NCI-H1105 (cell line): ENCODE measurements around the gene PCDHGA10.
"Not testable (repeated sequence)": the region's sequence is repeated elsewhere in the genome, so short reads cannot be mapped to it uniquely, and the experiment has no call there.

ENCODE experiments used
- DNase-seq: peaks from one replicate; lab custom pipeline; 2025; lab: John Stamatoyannopoulos, UW

PCDHGA10 gene

DNA sequence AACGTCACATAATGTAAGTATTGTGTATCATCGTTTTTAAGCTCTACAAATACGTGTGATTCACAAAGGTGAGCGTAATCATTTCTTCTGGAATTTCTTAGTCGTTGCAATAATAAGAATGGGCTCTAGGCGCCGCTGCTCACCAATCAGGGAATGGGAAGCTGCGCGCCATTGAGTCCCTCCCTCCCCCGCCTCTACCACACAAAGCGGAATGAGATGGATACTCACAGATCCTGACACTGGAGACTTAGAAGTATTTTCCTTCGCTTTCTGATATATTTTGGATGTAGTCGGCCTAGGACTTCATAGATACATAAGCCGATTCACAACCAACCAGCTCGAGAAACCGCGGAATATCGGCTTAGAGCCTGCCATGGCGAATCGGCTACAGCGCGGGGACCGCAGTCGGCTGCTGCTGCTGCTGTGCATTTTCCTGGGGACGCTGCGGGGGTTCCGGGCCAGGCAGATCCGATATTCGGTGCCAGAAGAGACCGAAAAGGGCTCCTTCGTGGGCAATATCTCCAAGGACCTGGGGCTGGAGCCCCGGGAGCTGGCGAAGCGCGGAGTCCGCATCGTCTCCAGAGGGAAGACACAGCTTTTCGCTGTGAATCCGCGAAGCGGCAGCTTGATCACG lies 8.2 kb downstream of the PCDHGA10 start, which contains the start of gene PCDHGA11:
Gene PCDHGA11 (plus strand): TSS at position 197 of the 634 bp plus-strand sequence. CDS start 177 bp downstream, at position 374.
- no peak for DNase-seq

DNA sequence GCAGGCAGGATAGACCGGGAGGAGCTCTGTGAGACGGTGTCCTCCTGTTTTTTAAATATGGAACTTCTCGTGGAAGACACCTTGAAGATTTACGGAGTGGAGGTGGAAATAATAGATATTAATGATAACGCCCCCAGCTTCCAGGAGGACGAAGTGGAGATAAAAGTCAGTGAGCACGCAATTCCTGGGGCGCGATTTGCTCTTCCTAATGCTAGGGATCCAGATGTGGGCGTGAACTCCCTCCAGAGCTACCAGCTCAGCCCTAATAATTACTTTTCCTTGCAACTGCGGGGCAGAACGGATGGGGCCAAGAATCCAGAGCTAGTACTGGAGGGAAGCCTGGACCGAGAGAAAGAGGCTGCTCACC lies 8.7 kb downstream of the PCDHGA10 start:
- DNase-seq, result no peak

DNA sequence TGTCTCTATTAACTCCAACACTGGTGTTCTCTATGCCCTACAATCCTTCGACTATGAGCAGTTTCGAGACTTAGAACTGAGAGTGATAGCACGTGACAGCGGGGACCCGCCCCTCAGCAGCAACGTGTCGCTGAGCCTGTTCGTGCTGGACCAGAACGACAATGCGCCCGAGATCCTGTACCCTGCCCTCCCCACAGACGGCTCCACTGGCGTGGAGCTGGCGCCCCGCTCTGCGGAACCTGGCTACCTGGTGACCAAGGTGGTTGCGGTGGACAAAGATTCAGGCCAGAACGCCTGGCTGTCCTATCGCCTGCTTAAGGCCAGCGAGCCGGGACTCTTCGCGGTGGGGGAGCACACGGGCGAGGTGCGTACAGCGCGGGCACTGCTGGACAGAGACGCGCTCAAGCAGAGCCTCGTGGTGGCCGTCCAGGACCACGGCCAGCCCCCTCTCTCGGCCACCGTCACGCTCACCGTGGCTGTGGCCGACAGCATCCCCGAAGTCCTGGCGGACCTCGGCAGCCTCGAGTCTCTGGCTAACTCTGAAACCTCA lies 10.0 kb downstream of the PCDHGA10 start:
- no peak for DNase-seq

DNA sequence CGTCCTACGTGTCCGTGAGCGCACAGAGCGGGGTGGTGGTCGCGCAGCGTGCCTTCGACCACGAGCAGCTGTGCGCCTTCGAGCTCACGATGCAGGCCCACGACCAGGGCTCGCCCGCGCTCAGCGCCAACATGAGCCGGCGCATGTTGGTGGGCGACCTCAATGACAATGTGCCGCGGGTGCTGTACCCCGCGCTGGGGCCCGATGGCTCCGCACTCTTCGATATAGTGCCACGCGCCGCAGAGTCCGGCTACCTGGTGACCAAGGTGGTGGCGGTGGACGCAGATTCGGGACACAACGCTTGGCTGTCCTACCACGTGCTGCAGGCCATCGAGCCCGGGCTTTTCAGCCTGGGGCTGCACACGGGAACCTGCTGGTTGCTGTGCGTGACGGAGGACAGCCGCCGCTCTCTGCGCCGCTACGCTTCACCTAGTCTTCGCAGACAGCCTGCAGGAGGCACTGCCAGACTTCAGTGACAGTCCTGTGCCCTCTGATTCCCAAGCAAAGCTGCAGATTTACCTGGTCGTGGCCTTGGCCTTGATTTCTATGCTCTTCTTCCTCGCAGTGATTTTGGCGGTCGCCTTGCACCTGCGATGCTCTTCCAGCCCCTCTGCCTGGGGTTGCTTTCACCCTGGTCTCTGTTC lies 15.1 kb downstream of the PCDHGA10 start:
- no peak for DNase-seq

DNA sequence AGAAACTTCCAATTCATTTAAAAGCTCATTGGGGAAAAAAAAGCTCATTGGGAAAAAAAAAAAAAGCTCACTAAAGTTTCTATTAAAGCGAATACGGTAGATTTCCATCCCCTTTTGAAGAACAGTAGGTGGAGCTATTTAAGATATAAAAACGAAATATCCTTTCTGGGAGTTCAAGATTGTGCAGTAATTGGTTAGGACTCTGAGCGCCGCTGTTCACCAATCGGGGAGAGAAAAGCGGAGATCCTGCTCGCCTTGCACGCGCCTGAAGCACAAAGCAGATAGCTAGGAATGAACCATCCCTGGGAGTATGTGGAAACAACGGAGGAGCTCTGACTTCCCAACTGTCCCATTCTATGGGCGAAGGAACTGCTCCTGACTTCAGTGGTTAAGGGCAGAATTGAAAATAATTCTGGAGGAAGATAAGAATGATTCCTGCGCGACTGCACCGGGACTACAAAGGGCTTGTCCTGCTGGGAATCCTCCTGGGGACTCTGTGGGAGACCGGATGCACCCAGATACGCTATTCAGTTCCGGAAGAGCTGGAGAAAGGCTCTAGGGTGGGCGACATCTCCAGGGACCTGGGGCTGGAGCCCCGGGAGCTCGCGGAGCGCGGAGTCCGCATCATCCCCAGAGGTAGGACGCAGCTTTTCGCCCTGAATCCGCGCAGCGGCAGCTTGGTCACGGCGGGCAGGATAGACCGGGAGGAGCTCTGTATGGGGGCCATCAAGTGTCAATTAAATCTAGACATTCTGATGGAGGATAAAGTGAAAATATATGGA lies 17.7 kb downstream of the PCDHGA10 start, which contains the start of gene PCDHGA12:
Gene PCDHGA12 (plus strand): TSS at position 176 of the 782 bp plus-strand sequence. CDS start 253 bp downstream, at position 429.
- no peak for DNase-seq

DNA sequence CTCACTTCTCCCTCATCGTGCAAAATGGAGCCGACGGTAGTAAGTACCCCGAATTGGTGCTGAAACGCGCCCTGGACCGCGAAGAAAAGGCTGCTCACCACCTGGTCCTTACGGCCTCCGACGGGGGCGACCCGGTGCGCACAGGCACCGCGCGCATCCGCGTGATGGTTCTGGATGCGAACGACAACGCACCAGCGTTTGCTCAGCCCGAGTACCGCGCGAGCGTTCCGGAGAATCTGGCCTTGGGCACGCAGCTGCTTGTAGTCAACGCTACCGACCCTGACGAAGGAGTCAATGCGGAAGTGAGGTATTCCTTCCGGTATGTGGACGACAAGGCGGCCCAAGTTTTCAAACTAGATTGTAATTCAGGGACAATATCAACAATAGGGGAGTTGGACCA lies 18.5 kb downstream of the PCDHGA10 start:
- no peak for DNase-seq

DNA sequence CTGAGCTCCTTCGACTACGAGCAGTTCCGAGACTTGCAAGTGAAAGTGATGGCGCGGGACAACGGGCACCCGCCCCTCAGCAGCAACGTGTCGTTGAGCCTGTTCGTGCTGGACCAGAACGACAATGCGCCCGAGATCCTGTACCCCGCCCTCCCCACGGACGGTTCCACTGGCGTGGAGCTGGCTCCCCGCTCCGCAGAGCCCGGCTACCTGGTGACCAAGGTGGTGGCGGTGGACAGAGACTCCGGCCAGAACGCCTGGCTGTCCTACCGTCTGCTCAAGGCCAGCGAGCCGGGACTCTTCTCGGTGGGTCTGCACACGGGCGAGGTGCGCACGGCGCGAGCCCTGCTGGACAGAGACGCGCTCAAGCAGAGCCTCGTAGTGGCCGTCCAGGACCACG lies 19.5 kb downstream of the PCDHGA10 start:
- not testable (repeated sequence) for DNase-seq

DNA sequence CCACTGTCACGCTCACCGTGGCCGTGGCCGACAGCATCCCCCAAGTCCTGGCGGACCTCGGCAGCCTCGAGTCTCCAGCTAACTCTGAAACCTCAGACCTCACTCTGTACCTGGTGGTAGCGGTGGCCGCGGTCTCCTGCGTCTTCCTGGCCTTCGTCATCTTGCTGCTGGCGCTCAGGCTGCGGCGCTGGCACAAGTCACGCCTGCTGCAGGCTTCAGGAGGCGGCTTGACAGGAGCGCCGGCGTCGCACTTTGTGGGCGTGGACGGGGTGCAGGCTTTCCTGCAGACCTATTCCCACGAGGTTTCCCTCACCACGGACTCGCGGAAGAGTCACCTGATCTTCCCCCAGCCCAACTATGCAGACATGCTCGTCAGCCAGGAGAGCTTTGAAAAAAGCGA lies 19.9 kb downstream of the PCDHGA10 start:
- not testable (repeated sequence) for DNase-seq

DNA sequence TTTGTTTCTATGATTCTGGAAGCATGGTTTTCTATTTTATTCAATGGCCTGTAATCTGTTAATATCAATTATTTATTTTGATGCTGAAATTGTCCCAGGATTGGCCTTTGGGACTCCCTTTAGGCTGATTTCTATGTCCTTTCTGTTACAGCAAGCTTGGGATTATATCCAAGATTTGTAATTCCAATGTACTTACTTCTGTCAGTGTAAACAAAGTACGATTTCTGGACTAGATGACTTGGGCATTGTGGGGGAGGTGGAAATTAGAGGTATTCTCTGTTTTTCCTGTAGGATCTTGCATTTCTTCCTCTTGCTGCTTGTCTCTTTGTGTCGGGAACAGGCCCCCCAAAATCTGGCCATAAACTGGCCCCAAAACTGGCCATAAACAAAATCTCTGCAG lies 21.2 kb downstream of the PCDHGA10 start:
- no peak for DNase-seq

DNA sequence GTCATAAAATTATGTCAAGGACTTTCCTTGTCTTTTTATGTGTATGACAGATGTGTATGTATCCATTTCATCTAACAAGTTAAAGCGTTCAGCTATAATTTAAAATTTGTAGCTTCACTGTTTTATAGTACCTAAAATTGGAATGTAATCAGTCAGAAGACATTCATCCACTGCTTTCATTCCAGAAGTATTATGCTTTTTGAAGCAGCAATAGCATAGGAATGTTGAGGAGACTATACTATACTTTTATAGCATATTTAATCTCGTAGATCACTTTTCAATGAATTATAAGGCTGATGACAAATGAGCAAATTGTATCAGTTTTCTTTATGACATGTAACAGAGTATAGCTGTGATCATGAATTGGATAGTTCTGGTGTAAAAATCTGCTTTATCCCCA lies 24.4 kb downstream of the PCDHGA10 start:
- no peak for DNase-seq

DNA sequence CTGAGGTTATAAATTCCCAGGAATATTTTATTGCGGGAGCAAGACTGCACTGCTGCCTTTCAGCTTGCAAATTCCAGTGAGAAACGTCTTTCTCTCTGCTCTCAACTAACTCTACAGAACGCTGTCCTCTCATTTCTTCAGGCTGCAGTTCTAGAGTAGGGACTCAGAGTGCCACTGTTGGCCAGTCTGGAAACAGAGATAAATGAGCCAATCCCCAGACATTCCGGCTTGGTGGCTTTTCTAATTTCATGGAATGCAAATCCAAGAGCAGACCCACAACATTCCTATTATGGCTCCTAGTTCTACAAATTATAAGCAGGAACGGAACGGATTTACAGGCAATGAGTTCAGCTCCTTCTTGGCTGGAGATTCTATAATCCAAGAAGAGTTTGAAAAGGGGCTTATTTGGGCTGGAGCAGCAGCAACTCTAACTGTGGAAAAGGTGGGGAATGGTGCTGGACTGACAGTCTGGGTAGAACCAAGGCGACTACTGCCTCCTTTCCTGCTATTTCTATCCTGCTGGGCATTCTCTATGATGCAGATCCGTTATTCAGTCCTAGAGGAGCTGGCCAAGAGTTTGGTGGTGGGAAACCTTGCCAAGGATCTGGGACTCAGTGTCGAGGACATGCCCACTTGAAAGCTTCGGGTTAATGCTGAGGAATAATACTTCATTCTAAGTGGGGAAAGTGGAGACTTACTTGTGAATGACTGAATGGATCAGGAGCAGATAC lies 26.8 kb downstream of the PCDHGA10 start:
- no peak for DNase-seq

DNA sequence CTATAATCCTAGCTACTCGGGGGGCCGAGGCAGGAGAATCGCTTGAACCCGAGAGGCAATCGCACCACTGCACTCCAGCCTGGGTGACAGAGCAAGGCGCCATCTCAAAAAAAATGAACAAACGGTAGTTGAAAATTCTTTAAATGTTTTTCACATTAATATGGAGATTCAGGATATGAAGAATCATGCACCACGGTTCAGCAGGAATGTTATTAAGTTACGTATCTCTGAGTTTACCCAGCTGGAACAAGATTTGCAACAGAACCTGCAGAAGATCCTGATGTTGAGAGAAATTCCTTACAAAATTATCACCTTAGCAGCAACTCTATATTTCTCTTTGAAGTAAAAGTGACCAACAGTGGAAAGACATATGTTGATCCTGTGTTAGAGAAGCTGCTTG lies 27.6 kb downstream of the PCDHGA10 start:
- DNase-seq, result no peak

DNA sequence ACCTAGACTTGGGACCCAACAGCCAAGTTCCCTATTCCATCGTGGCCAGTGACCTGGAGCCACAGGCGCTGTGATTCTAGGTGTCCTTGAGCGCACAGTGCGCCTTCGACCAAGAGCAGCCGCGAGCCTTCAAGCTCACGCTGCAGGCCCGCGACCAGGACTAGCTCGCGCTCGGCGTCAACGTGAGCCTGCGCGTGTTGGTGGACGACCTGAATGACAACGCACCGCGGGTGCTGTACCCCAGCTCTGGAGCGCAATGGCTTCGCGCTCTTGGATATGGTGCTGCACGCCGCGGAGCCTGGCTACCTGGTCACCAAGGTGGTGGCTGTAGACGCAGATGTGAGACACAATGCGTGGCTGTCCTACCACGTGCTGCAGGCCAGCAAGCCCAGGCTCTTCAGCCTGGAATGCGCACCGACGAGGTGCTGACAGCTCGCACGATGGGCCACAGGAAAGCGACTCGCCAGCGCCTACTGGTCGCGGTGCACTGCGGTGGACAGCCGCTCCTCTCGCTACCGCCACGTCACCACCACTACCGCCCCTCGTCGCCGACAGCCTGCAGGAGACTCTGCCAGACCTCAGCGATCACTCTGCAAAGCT lies 28.9 kb downstream of the PCDHGA10 start:
- no peak for DNase-seq

DNA sequence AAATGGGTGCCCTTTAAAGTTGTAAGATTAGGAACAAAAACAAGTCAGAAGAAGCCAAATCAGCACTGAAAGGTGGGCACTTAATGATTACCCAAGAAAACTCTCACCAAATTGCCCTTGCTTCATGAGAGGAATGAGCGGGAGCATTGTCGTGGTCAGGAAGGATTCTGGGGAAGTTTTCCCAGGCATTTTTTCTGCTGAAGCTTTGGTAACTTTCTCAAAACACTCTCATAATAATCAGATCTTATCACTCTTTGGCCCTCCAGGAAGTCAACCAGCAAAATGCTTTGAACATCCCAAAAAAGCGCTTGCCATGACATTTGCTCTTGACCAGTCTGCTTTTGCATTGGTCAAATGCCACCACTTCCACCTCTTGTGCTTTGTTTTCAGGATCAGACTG lies 52.6 kb downstream of the PCDHGA10 start:
- DNase-seq, result no peak
